Liver (tissue), 9 donors: ENCODE results near the gene LAMA2. TPM values are rescaled to one million over a fixed set of nuclear protein-coding genes. Genes with fewer than 3 reads are reported as not detected.

Experiments used
- DNase-seq: peaks from one replicate; pipeline ENCODE4 v3.0.0-alpha.2; 2017; ENCODE audit warnings: low spot score
- H3K27ac ChIP-seq, 2 donors: one replicate each; pipeline ENCODE4 v1.7.0; 2013; ENCODE audit warnings: inconsistent platforms in 2 of 2, low read length in 2 of 2, control low read depth in 1 of 2, low read depth in 1 of 2, mild to moderate bottlenecking in 1 of 2
- H3K27me3 ChIP-seq, 4 donors: one replicate each; pipeline versions ENCODE4 v1.6.1 to v1.7.0; 2013; ENCODE audit warnings: low read length in 3 of 4, inconsistent platforms in 1 of 4, mild to moderate bottlenecking in 1 of 4, moderate library complexity in 1 of 4; ENCODE audit not compliant: control insufficient read depth in 4 of 4, insufficient read depth in 4 of 4
- H3K36me3 ChIP-seq, 4 donors: one replicate each; pipeline versions ENCODE4 v1.6.1 to v1.7.0; 2013; ENCODE audit warnings: low read length in 3 of 4, mild to moderate bottlenecking in 3 of 4, low read depth in 1 of 4, moderate library complexity in 1 of 4; ENCODE audit not compliant: control insufficient read depth in 4 of 4, insufficient read depth in 3 of 4
- H3K4me1 ChIP-seq, 4 donors: one replicate each; pipeline versions ENCODE4 v1.6.1 to v1.7.0; 2013; ENCODE audit warnings: low read length in 3 of 4, mild to moderate bottlenecking in 3 of 4, moderate library complexity in 1 of 4; ENCODE audit not compliant: control insufficient read depth in 4 of 4, insufficient read depth in 4 of 4
- H3K4me3 ChIP-seq, 3 donors: one replicate each; pipeline versions ENCODE4 v1.6.1 to v1.7.0; 2013; ENCODE audit warnings: low read length in 3 of 3, control low read depth in 1 of 3, low read depth in 1 of 3, mild to moderate bottlenecking in 1 of 3
- H3K9ac ChIP-seq, 2 donors: one replicate each; pipeline ENCODE4 v1.7.0; 2013; ENCODE audit warnings: low read length in 2 of 2, mild to moderate bottlenecking in 2 of 2, moderate library complexity in 2 of 2, control low read depth in 1 of 2, low read depth in 1 of 2
- H3K9me3 ChIP-seq, 4 donors: one replicate each; pipeline versions ENCODE4 v1.6.1 to v1.7.0; 2013; ENCODE audit warnings: low read length in 3 of 4; ENCODE audit not compliant: control insufficient read depth in 4 of 4
- ATF3 ChIP-seq: IDR thresholded peaks from 2 replicates; pipeline ENCODE4 v1.6.1; 2016; ENCODE audit warnings: antibody characterized with exemption
- CTCF ChIP-seq: fragments of 150-350 bp; IDR thresholded peaks from 2 replicates; pipeline ENCODE4 v1.5.1; 2017; ENCODE audit warnings: improper control_type of control experiment, low read depth, low read length; ENCODE audit not compliant: missing input control
- EGR1 ChIP-seq, 2 donors: IDR thresholded peaks; 2 replicates each; pipeline ENCODE4 v1.6.1; 2016 to 2018; ENCODE audit warnings: antibody characterized with exemption in 2 of 2, low read depth in 2 of 2
- FOXA1 ChIP-seq: IDR thresholded peaks from 2 replicates; pipeline ENCODE4 v1.6.1; 2016; ENCODE audit warnings: antibody characterized with exemption
- FOXA2 ChIP-seq: IDR thresholded peaks from 2 replicates; pipeline ENCODE4 v1.6.1; 2016; ENCODE audit warnings: antibody characterized with exemption
- GABPA ChIP-seq, 2 donors: IDR thresholded peaks in 1 of 2; conservative IDR thresholded peaks in 1 of 2; 2 replicates each; pipeline ENCODE4 v1.6.1; 2016; ENCODE audit warnings: antibody characterized with exemption in 2 of 2, mild to moderate bottlenecking in 1 of 2, moderate library complexity in 1 of 2
- HNF4A ChIP-seq, 2 donors: conservative IDR thresholded peaks; 2 replicates each; pipeline ENCODE4 v1.6.1; 2016; ENCODE audit warnings: antibody characterized with exemption in 2 of 2, mild to moderate bottlenecking in 2 of 2
- HNF4G ChIP-seq: IDR thresholded peaks from 2 replicates; pipeline ENCODE4 v1.6.1; 2016; ENCODE audit warnings: antibody characterized with exemption
- JUND ChIP-seq, 2 donors: IDR thresholded peaks; 2 replicates each; pipeline ENCODE4 v1.6.1; 2016; ENCODE audit warnings: antibody characterized with exemption in 2 of 2
- MAX ChIP-seq: IDR thresholded peaks from 2 replicates; pipeline ENCODE4 v1.6.1; 2016; ENCODE audit warnings: antibody characterized with exemption
- NR2F2 ChIP-seq: IDR thresholded peaks from 2 replicates; pipeline ENCODE4 v1.6.1; 2016; ENCODE audit warnings: antibody characterized with exemption
- RAD21 ChIP-seq, 2 donors: IDR thresholded peaks; 2 replicates each; pipeline ENCODE4 v1.6.1; 2016; ENCODE audit warnings: antibody characterized with exemption in 2 of 2, mild to moderate bottlenecking in 2 of 2
- REST ChIP-seq: IDR thresholded peaks from 2 replicates; pipeline ENCODE4 v1.6.1; 2016; ENCODE audit warnings: antibody characterized with exemption, mild to moderate bottlenecking
- RXRA ChIP-seq, 2 donors: IDR thresholded peaks; 2 replicates each; pipeline ENCODE4 v1.6.1; 2017 to 2018; ENCODE audit warnings: antibody characterized with exemption in 2 of 2, mild to moderate bottlenecking in 1 of 2
- SP1 ChIP-seq: IDR thresholded peaks from 2 replicates; pipeline ENCODE4 v1.6.1; 2018; ENCODE audit warnings: antibody characterized with exemption, mild to moderate bottlenecking
- TAF1 ChIP-seq: conservative IDR thresholded peaks from 2 replicates; pipeline ENCODE4 v1.6.1; 2016; ENCODE audit warnings: antibody characterized with exemption, mild to moderate bottlenecking
- YY1 ChIP-seq: IDR thresholded peaks from 2 replicates; pipeline ENCODE4 v1.6.1; 2016; ENCODE audit warnings: antibody characterized with exemption, mild to moderate bottlenecking
- ZBTB33 ChIP-seq: IDR thresholded peaks from 2 replicates; pipeline ENCODE4 v1.6.1; 2016; ENCODE audit warnings: antibody characterized with exemption
- WGBS: extraction: QIAGEN DNeasy Blood & Tissue Kit; methylation state at CpG from one replicate; pipeline ENCODE4 v1.1.7; 2013; 5-methylcytosine and 5-hydroxymethylcytosine counted together
- polyA plus RNA-seq, 2 donors: library from polyadenylated mRNA; stranded (reverse) in 1 of 2; unstranded in 1 of 2; fragments of 200-250 nt in 1 of 2; fragments of >200 nt in 1 of 2; fragmentation: Nextera tagmentation in 1 of 2; extraction: Ambion mirVana in 1 of 2; gene quantifications; one replicate each; pipeline versions ENCODE4 v1.2.1 to v1.2.3, GENCODE V29; 2013 to 2015
- total RNA-seq, 2 donors: library from RNA; depleted of rRNA; stranded (reverse); fragments of >200 nt; gene quantifications; one replicate each; pipeline ENCODE4 v1.2.3, GENCODE V29; 2014
- donor health status: healthy.
- donor health status: healthy.
- donor health status: healthy.
- donor health status: healthy.
- donor health status: healthy.

Gene LAMA2
- total and polyA plus RNA-seq, 4 donors: 1.3 to 17.0 (median 3.0) TPM

GRCh38 chr6:128899341-128900050, 16.6 kb downstream of the LAMA2 start:
- Histone ChIP-seq H3K4me1 (no peaks in the 10 kb centered on the region), H3K4me3 (no peak overlapping the region), H3K27me3 (no peaks in the 10 kb centered on the region), H3K9ac (no peak overlapping the region), H3K9me3 (no peaks in the 10 kb centered on the region), H3K27ac (no peak overlapping the region), H3K36me3 (no peaks in the 10 kb centered on the region)
- no peak for TF ChIP-seq MAX
- no peak for TF ChIP-seq TAF1
- TF ChIP-seq RAD21 (IDR thresholded peaks at IDR 0.05): no peak
- no peak for DNase-seq

- H3K27me3 ChIP-seq: no peaks in the 10 kb centered on the region
- H3K27ac ChIP-seq: no peak overlapping the region
- TF ChIP-seq MAX: no peak
- no peak for TF ChIP-seq RXRA (IDR thresholded peaks at IDR 0.05)
- no peak for TF ChIP-seq EGR1 (IDR thresholded peaks at IDR 0.05; ENCODE audit: low read depth in 2 of 2)
- TF ChIP-seq GABPA (IDR thresholded peaks at IDR 0.05 in 1 of 2, conservative IDR thresholded peaks at IDR 0.05 in 1 of 2): no peak
- TF ChIP-seq FOXA1: no peak
- no peak for TF ChIP-seq REST
- TF ChIP-seq JUND (IDR thresholded peaks at IDR 0.05): no peak
- no peak for TF ChIP-seq RAD21 (IDR thresholded peaks at IDR 0.05)
- TF ChIP-seq YY1: no peak
- TF ChIP-seq FOXA2: no peak
- TF ChIP-seq TAF1: no peak
- no peak for TF ChIP-seq ATF3
- no peak for TF ChIP-seq SP1
- no peak for TF ChIP-seq HNF4G
- no peak for TF ChIP-seq NR2F2
- no peak for TF ChIP-seq HNF4A (conservative IDR thresholded peaks at IDR 0.05)
- no peak for TF ChIP-seq CTCF
- TF ChIP-seq ZBTB33: no peak
- no peaks in the 10 kb centered on the region for H3K9me3 ChIP-seq
- no peak overlapping the region for H3K9ac ChIP-seq
- DNase-seq: no peak
- no peaks in the 10 kb centered on the region for H3K4me1 ChIP-seq
- no peak overlapping the region for H3K4me3 ChIP-seq
- no peaks in the 10 kb centered on the region for H3K36me3 ChIP-seq
- 79% methylated on average over 5 of the region's 5 CpGs for WGBS
Measured at GRCh38 chr6:128903715-128904114, 20.8 kb downstream of the LAMA2 start.
